ENCODE measurements around the gene TTYH3.

DNA sequence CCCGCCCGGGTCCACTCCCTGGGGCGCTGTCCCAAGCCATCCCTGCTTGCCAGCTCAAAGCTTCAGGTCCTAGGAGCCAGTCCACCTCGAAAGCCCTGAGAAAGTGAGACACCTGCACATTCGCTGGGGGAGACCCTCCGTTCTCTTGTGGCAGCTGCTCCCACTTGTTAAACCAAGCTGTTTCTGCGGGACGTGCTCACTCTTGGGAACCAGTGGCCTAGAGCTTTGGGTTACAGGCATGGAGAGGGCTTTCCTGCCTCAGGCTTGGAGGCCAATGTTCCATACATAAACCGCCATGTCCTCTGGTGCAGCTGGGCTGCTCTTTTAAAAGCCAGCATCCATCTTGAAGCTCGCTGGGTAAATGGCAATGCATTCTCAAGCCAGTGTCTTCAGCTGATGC, 19.9 kb upstream of the TTYH3 start:
- TF ChIP-seq, protein P1, sequence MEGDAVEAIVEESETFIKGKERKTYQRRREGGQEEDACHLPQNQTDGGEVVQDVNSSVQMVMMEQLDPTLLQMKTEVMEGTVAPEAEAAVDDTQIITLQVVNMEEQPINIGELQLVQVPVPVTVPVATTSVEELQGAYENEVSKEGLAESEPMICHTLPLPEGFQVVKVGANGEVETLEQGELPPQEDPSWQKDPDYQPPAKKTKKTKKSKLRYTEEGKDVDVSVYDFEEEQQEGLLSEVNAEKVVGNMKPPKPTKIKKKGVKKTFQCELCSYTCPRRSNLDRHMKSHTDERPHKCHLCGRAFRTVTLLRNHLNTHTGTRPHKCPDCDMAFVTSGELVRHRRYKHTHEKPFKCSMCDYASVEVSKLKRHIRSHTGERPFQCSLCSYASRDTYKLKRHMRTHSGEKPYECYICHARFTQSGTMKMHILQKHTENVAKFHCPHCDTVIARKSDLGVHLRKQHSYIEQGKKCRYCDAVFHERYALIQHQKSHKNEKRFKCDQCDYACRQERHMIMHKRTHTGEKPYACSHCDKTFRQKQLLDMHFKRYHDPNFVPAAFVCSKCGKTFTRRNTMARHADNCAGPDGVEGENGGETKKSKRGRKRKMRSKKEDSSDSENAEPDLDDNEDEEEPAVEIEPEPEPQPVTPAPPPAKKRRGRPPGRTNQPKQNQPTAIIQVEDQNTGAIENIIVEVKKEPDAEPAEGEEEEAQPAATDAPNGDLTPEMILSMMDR (IDR thresholded peaks at IDR 0.05 in 8 of 11, conservative IDR thresholded peaks at IDR 0.05 in 3 of 11), result no peak
- TF ChIP-seq POLR2A (IDR thresholded peaks at IDR 0.05) (no peak), POLR2AphosphoS5 (IDR thresholded peaks at IDR 0.05) (no peak)

Data from spleen (tissue), 7 donors.